ENCODE measurements around the gene KCNQ5.

The KCNQ5 gene

DNA sequence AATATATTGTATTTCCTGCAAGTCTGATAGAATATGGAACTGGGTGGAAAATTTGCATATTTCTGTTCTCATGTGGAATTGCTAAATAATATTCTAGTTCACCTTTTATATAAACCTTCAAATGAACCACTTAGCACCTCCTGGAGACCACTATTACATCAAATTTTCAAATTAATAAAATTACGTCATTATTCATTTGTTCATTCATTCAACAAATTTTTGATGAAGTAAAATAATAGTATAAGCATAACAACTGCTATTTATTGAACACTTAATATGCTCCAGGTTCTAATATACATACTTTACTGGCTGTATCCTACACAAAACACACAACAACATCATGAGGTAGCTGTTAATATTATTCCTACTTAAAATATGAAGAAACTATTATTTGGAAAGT lies 215.1 kb downstream of the KCNQ5 start:
- Histone ChIP-seq H3K9ac (ENCODE audit: low read length) (no peak overlapping the region), H4K20me1 (ENCODE audit: insufficient read depth, low read length) (no peaks in the 10 kb centered on the region), H2AFZ (ENCODE audit: low read length) (no peak overlapping the region), H3K27me3 (ENCODE audit: insufficient read depth, low read length) (no peaks in the 10 kb centered on the region), H3F3A (ENCODE audit: insufficient read depth, low read length) (no peaks in the 10 kb centered on the region), H3K27ac (ENCODE audit: low read depth, low read length, poor library complexity, severe bottlenecking) (no peak overlapping the region), H3K9me2 (ENCODE audit: low read depth, low read length) (no peaks in the 10 kb centered on the region; the same call in 1 of the 2 replicates), H3K79me2 (ENCODE audit: insufficient read depth, low read length) (peaks cover 18% of the 10 kb centered on the region; the same call in 1 of the 2 replicates), H3K4me1 (ENCODE audit: insufficient read depth, low read length, severe bottlenecking) (no peaks in the 10 kb centered on the region), H3K9me3 (ENCODE audit: low read length) (no peaks in the 10 kb centered on the region), H3K4me3 (ENCODE audit: low read depth, low read length, poor library complexity, severe bottlenecking) (no peak overlapping the region), H3K4me2 (ENCODE audit: low read length) (no peak overlapping the region), H3K36me3 (ENCODE audit: insufficient read depth, low read length) (no peaks in the 10 kb centered on the region)
- TF ChIP-seq EZH2 (IDR thresholded peaks at IDR 0.05; ENCODE audit: borderline replicate concordance, low read length) = no peak
- TF ChIP-seq, protein P1, sequence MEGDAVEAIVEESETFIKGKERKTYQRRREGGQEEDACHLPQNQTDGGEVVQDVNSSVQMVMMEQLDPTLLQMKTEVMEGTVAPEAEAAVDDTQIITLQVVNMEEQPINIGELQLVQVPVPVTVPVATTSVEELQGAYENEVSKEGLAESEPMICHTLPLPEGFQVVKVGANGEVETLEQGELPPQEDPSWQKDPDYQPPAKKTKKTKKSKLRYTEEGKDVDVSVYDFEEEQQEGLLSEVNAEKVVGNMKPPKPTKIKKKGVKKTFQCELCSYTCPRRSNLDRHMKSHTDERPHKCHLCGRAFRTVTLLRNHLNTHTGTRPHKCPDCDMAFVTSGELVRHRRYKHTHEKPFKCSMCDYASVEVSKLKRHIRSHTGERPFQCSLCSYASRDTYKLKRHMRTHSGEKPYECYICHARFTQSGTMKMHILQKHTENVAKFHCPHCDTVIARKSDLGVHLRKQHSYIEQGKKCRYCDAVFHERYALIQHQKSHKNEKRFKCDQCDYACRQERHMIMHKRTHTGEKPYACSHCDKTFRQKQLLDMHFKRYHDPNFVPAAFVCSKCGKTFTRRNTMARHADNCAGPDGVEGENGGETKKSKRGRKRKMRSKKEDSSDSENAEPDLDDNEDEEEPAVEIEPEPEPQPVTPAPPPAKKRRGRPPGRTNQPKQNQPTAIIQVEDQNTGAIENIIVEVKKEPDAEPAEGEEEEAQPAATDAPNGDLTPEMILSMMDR (IDR thresholded peaks at IDR 0.05; ENCODE audit: low read length) = no peak

DNA sequence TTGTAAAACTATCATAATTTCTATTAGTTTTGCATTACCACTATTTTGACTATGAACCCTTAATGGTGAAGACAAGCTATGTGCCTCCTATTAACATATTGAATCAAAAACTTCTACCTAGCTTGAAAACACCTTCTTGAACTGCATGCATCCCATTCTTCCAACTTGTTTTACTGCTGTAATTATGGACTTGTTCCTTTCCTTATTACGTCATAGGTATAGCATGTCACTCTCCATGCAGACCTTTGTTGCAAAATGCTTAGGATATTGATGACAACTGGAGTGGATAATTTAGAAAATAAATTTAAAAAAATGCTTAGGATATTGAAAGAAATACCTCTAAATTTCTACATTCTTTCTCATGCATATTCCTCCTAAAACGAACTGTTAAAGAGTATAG lies 219.3 kb downstream of the KCNQ5 start:
- Histone ChIP-seq H4K20me1 (ENCODE audit: insufficient read depth, low read length) (no peaks in the 10 kb centered on the region), H3K36me3 (ENCODE audit: insufficient read depth, low read length) (no peaks in the 10 kb centered on the region), H3K4me3 (ENCODE audit: low read depth, low read length, poor library complexity, severe bottlenecking) (no peak overlapping the region), H3K4me2 (ENCODE audit: low read length) (no peak overlapping the region), H3K27me3 (ENCODE audit: insufficient read depth, low read length) (no peaks in the 10 kb centered on the region), H3K4me1 (ENCODE audit: insufficient read depth, low read length, severe bottlenecking) (no peaks in the 10 kb centered on the region), H2AFZ (ENCODE audit: low read length) (no peak overlapping the region), H3K27ac (ENCODE audit: low read depth, low read length, poor library complexity, severe bottlenecking) (no peak overlapping the region), H3K79me2 (ENCODE audit: insufficient read depth, low read length) (peaks cover 8% of the 10 kb centered on the region; the same call in 1 of the 2 replicates), H3K9me3 (ENCODE audit: low read length) (no peaks in the 10 kb centered on the region; the same call in 1 of the 2 replicates), H3K9ac (ENCODE audit: low read length) (no peak overlapping the region), H3K9me2 (ENCODE audit: low read depth, low read length) (no peaks in the 10 kb centered on the region), H3F3A (ENCODE audit: insufficient read depth, low read length) (no peaks in the 10 kb centered on the region)
- TF ChIP-seq EZH2 (IDR thresholded peaks at IDR 0.05; ENCODE audit: borderline replicate concordance, low read length) = no peak
- TF ChIP-seq, protein P1 (IDR thresholded peaks at IDR 0.05; ENCODE audit: low read length) = no peak

DNA sequence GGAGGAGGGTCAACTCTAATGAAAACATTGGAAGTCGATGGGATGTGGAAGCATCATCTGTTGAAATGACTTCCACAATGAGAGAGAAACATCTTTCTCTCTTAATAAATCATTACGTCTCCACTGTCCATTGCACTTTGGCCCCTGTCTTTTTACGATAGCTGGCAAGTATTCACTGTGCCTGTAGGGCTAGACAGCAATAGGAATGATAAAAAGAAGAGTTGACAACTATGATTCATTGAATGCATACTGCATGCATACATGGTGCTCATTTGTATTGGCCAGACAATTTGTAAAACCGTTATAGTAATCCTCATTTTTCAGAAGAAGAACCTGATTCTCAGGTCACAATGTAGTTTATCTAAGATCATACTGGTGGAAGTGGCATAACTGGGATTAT lies 220.3 kb downstream of the KCNQ5 start:
- H3F3A ChIP-seq (ENCODE audit: insufficient read depth, low read length) = no peaks in the 10 kb centered on the region
- no peak overlapping the region for H2AFZ ChIP-seq (ENCODE audit: low read length)
- H3K4me2 ChIP-seq (ENCODE audit: low read length) = no peak overlapping the region
- H4K20me1 ChIP-seq (ENCODE audit: insufficient read depth, low read length) = no peaks in the 10 kb centered on the region
- no peak overlapping the region for H3K9ac ChIP-seq (ENCODE audit: low read length)
- H3K4me1 ChIP-seq (ENCODE audit: insufficient read depth, low read length, severe bottlenecking) = no peaks in the 10 kb centered on the region
- TF ChIP-seq, protein P1 (IDR thresholded peaks at IDR 0.05; ENCODE audit: low read length) = no peak
- no peak for TF ChIP-seq EZH2 (IDR thresholded peaks at IDR 0.05; ENCODE audit: borderline replicate concordance, low read length)
- H3K9me2 ChIP-seq (ENCODE audit: low read depth, low read length) = no peaks in the 10 kb centered on the region
- no peaks in the 10 kb centered on the region for H3K36me3 ChIP-seq (ENCODE audit: insufficient read depth, low read length)
- no peak overlapping the region for H3K27ac ChIP-seq (ENCODE audit: low read depth, low read length, poor library complexity, severe bottlenecking)
- H3K27me3 ChIP-seq (ENCODE audit: insufficient read depth, low read length) = no peaks in the 10 kb centered on the region
- no peak overlapping the region for H3K4me3 ChIP-seq (ENCODE audit: low read depth, low read length, poor library complexity, severe bottlenecking)
- H3K79me2 ChIP-seq (ENCODE audit: insufficient read depth, low read length) = peaks cover 8% of the 10 kb centered on the region; the same call in 1 of the 2 replicates
- no peaks in the 10 kb centered on the region; the same call in 1 of the 2 replicates for H3K9me3 ChIP-seq (ENCODE audit: low read length)
